Measurements from ENCODE around the gene GAA. TPM values are rescaled to one million over a fixed set of nuclear protein-coding genes. Genes with fewer than 3 reads are reported as not detected.
"Not testable (repeated sequence)": the region's sequence is repeated elsewhere in the genome, so short reads cannot be mapped to it uniquely, and the experiment has no call there.

GAA gene
- total RNA-seq, 1 donor from 2014 or later: 15.2 TPM

GRCh38 chr17:80086616-80087015 lies 14.8 kb upstream of the GAA start:
- TF ChIP-seq EZH2phosphoT487 (IDR thresholded peaks at IDR 0.05) (no peak), EZH2 (IDR thresholded peaks at IDR 0.05) (no peak), CTCF (IDR thresholded peaks at IDR 0.05) (no peak)
- H3K36me3 ChIP-seq: no peaks in the 10 kb centered on the region
- H2AFZ ChIP-seq (replicated peaks): no peak overlapping the region
- no peak overlapping the region for H3K9ac ChIP-seq
- Mint-ChIP-seq H3K36me3 (peaks cover 12% of the 10 kb centered on the region), H3K27me3 (ENCODE audit: insufficient read depth, low read depth) (peaks cover 2% of the 10 kb centered on the region), H3K9me3 (no peaks in the 10 kb centered on the region), H3K27ac (no peak overlapping the region), H3K4me3 (no peak overlapping the region), H3K4me1 (no peaks in the 10 kb centered on the region)
- no peak overlapping the region for H3K4me2 ChIP-seq
- no peaks in the 10 kb centered on the region for H3K4me1 ChIP-seq
- H3K27ac ChIP-seq: no peak overlapping the region
- H3K4me3 ChIP-seq: no peak overlapping the region
- no peaks in the 10 kb centered on the region for H3K9me3 ChIP-seq (ENCODE audit: low read depth)
- no peak for DNase-seq (ENCODE audit: low spot score)
- H3F3A ChIP-seq (ENCODE audit: low read depth): no peaks in the 10 kb centered on the region
- no peaks in the 10 kb centered on the region for H4K20me1 ChIP-seq (ENCODE audit: low read depth)
- H3K79me2 ChIP-seq (ENCODE audit: low read depth): no peaks in the 10 kb centered on the region
- H3K27me3 ChIP-seq: no peaks in the 10 kb centered on the region

GRCh38 chr17:80087346-80088265 lies 13.8 kb upstream of the GAA start:
- no peaks in the 10 kb centered on the region for H3K36me3 ChIP-seq
- H3K79me2 ChIP-seq (ENCODE audit: low read depth): no peaks in the 10 kb centered on the region
- Mint-ChIP-seq H3K4me3 (no peak overlapping the region), H3K4me1 (no peaks in the 10 kb centered on the region), H3K27me3 (ENCODE audit: insufficient read depth, low read depth) (peaks cover 2% of the 10 kb centered on the region), H3K27ac (no peak overlapping the region), H3K36me3 (peaks cover 15% of the 10 kb centered on the region), H3K9me3 (no peaks in the 10 kb centered on the region)
- H3K27me3 ChIP-seq: no peaks in the 10 kb centered on the region
- no peak overlapping the region for H2AFZ ChIP-seq (replicated peaks)
- H4K20me1 ChIP-seq (ENCODE audit: low read depth): no peaks in the 10 kb centered on the region
- H3K4me3 ChIP-seq: no peak overlapping the region
- H3K4me1 ChIP-seq: no peaks in the 10 kb centered on the region
- no peak for TF ChIP-seq EZH2phosphoT487 (IDR thresholded peaks at IDR 0.05)
- no peak for TF ChIP-seq CTCF (IDR thresholded peaks at IDR 0.05)
- no peak for TF ChIP-seq EZH2 (IDR thresholded peaks at IDR 0.05)
- H3K27ac ChIP-seq: no peak overlapping the region
- DNase-seq (ENCODE audit: low spot score): no peak
- H3K9me3 ChIP-seq (ENCODE audit: low read depth): no peaks in the 10 kb centered on the region
- H3K9ac ChIP-seq: no peak overlapping the region
- H3K4me2 ChIP-seq: no peak overlapping the region
- H3F3A ChIP-seq (ENCODE audit: low read depth): no peaks in the 10 kb centered on the region

- no peak overlapping the region for H3K27ac ChIP-seq
- no peaks in the 10 kb centered on the region for H3K36me3 ChIP-seq
- H3K4me2 ChIP-seq: no peak overlapping the region
- no peaks in the 10 kb centered on the region for H3K9me3 ChIP-seq (ENCODE audit: low read depth)
- no peaks in the 10 kb centered on the region for H3K27me3 Mint-ChIP-seq (ENCODE audit: insufficient read depth, low read depth)
- H4K20me1 ChIP-seq (ENCODE audit: low read depth): no peaks in the 10 kb centered on the region
- H3K27me3 ChIP-seq: no peaks in the 10 kb centered on the region
- no peak for DNase-seq (ENCODE audit: low spot score)
- no peaks in the 10 kb centered on the region for H3K9me3 Mint-ChIP-seq
- H3K4me1 Mint-ChIP-seq: no peaks in the 10 kb centered on the region
- TF ChIP-seq EZH2phosphoT487 (IDR thresholded peaks at IDR 0.05) (no peak), EZH2 (IDR thresholded peaks at IDR 0.05) (no peak), CTCF (IDR thresholded peaks at IDR 0.05) (no peak)
- H3F3A ChIP-seq (ENCODE audit: low read depth): no peaks in the 10 kb centered on the region
- peaks cover 15% of the 10 kb centered on the region for H3K36me3 Mint-ChIP-seq
- no peak overlapping the region for H3K27ac Mint-ChIP-seq
- no peak overlapping the region for H3K9ac ChIP-seq
- no peak overlapping the region for H2AFZ ChIP-seq (replicated peaks)
- no peak overlapping the region for H3K4me3 Mint-ChIP-seq
- H3K4me1 ChIP-seq: no peaks in the 10 kb centered on the region
- H3K4me3 ChIP-seq: no peak overlapping the region
- H3K79me2 ChIP-seq (ENCODE audit: low read depth): no peaks in the 10 kb centered on the region
These were observed 11.6 kb upstream of the GAA start for GRCh38 chr17:80089762-80090161.

GRCh38 chr17:80090164-80090563 lies 11.2 kb upstream of the GAA start:
- not testable (repeated sequence) for H2AFZ ChIP-seq (replicated peaks); H3K9me3 ChIP-seq (ENCODE audit: low read depth); DNase-seq (ENCODE audit: low spot score); H3K27me3 Mint-ChIP-seq (ENCODE audit: insufficient read depth, low read depth); H3K36me3 ChIP-seq; H3K9ac ChIP-seq; H3K27ac ChIP-seq; H4K20me1 ChIP-seq (ENCODE audit: low read depth); H3K4me2 ChIP-seq; H3K9me3 Mint-ChIP-seq; H3F3A ChIP-seq (ENCODE audit: low read depth); H3K27me3 ChIP-seq; H3K4me3 Mint-ChIP-seq; H3K79me2 ChIP-seq (ENCODE audit: low read depth); H3K4me1 Mint-ChIP-seq; H3K4me3 ChIP-seq; H3K4me1 ChIP-seq; H3K27ac Mint-ChIP-seq
- H3K36me3 Mint-ChIP-seq: peaks cover 15% of the 10 kb centered on the region
